Measurements from ENCODE around the gene BEND3.
"Not testable (repeated sequence)": the region's sequence is repeated elsewhere in the genome, so short reads cannot be mapped to it uniquely, and the experiment has no call there.

Gene BEND3

GRCh38 chr6:107114926-107115694 is at the start of gene BEND3:
Gene BEND3, minus strand, starts transcription at chr6:107115515. Its CDS starts 16,230 bp downstream, at chr6:107099285.
- peak; percentile 56 for DNase-seq (ENCODE audit: low spot score)

GRCh38 chr6:107164299-107164698 is 49.0 kb upstream of the BEND3 start:
- not testable (repeated sequence) for DNase-seq (ENCODE audit: low spot score)

GRCh38 chr6:107161521-107161920 is 46.2 kb upstream of the BEND3 start:
- DNase-seq (ENCODE audit: low spot score): no peak

- no peak for DNase-seq (ENCODE audit: low spot score)
Observed at GRCh38 chr6:107156617-107157016, 41.3 kb upstream of the BEND3 start.

- DNase-seq (ENCODE audit: low spot score): no peak
Observed at GRCh38 chr6:107154801-107155160, 39.5 kb upstream of the BEND3 start.

GRCh38 chr6:107154131-107154800 is 39.0 kb upstream of the BEND3 start:
- no peak for DNase-seq (ENCODE audit: low spot score)

- DNase-seq (ENCODE audit: low spot score): no peak
Observed at GRCh38 chr6:107152638-107153430, 37.5 kb upstream of the BEND3 start.

GRCh38 chr6:107144666-107145065 is 29.4 kb upstream of the BEND3 start:
- no peak for DNase-seq (ENCODE audit: low spot score)

GRCh38 chr6:107144014-107144413 is 28.7 kb upstream of the BEND3 start:
- no peak for DNase-seq (ENCODE audit: low spot score)

- DNase-seq (ENCODE audit: low spot score): no peak
Observed at GRCh38 chr6:107140581-107140980, 25.3 kb upstream of the BEND3 start.

GRCh38 chr6:107136324-107136723 is 21.0 kb upstream of the BEND3 start:
- not testable (repeated sequence) for DNase-seq (ENCODE audit: low spot score)

GRCh38 chr6:107135048-107135680 is 19.8 kb upstream of the BEND3 start:
- not testable (repeated sequence) for DNase-seq (ENCODE audit: low spot score)

- peak; percentile 73 for DNase-seq (ENCODE audit: low spot score)
Observed at GRCh38 chr6:107132330-107132954, 17.1 kb upstream of the BEND3 start.

GRCh38 chr6:107129370-107129925 is 14.1 kb upstream of the BEND3 start:
- no peak for DNase-seq (ENCODE audit: low spot score)

- no peak for DNase-seq (ENCODE audit: low spot score)
Observed at GRCh38 chr6:107128577-107128976, 13.3 kb upstream of the BEND3 start.

- DNase-seq (ENCODE audit: low spot score): no peak
Observed at GRCh38 chr6:107128175-107128574, 12.9 kb upstream of the BEND3 start.

GRCh38 chr6:107125771-107126170 is 10.5 kb upstream of the BEND3 start:
- no peak for DNase-seq (ENCODE audit: low spot score)

GRCh38 chr6:107124934-107125348 is 9.6 kb upstream of the BEND3 start:
- DNase-seq (ENCODE audit: low spot score): peak; percentile 69

- DNase-seq (ENCODE audit: low spot score): no peak
Observed at GRCh38 chr6:107123501-107123900, 8.2 kb upstream of the BEND3 start.

- peak; percentile 36 for DNase-seq (ENCODE audit: low spot score)
Observed at GRCh38 chr6:107122748-107123147, 7.4 kb upstream of the BEND3 start.

- no peak for DNase-seq (ENCODE audit: low spot score)
Observed at GRCh38 chr6:107121964-107122495, 6.7 kb upstream of the BEND3 start.
